Activated T-cell treated with anti-CD3 and anti-CD28 coated beads, Interleukin-2, amount 50 U/mL, for 24 hours (primary cell): ENCODE data around the gene ARAF.
"Not testable (repeated sequence)": the region's sequence is repeated elsewhere in the genome, so short reads cannot be mapped to it uniquely, and the experiment has no call there.

Experiments
- DNase-seq: peaks from one replicate; pipeline ENCODE4 v3.0.0-alpha.2; 2020
- H3K27ac Mint-ChIP-seq: 2 replicates; pipeline ENCODE4 v1.8.0; 2020; ENCODE audit warnings: mild to moderate bottlenecking, mixed read lengths
- H3K27me3 Mint-ChIP-seq: 2 replicates; pipeline ENCODE4 v1.8.0; 2020; ENCODE audit warnings: mixed read lengths
- H3K36me3 Mint-ChIP-seq: 2 replicates; pipeline ENCODE4 v1.8.0; 2020; ENCODE audit warnings: low read depth, mixed read lengths
- H3K4me1 Mint-ChIP-seq: 2 replicates; pipeline ENCODE4 v1.8.0; 2020; ENCODE audit warnings: low read depth, mixed read lengths
- H3K4me3 Mint-ChIP-seq: 2 replicates; pipeline ENCODE4 v1.8.0; 2020; ENCODE audit warnings: mild to moderate bottlenecking, moderate library complexity, mixed read lengths
- H3K9me3 Mint-ChIP-seq: 2 replicates; pipeline ENCODE4 v1.8.0; 2020; ENCODE audit warnings: mixed read lengths

The ARAF gene

GRCh38 chrX:47587091-47587891 is 26.3 kb downstream of the ARAF start:
- Mint-ChIP-seq H3K27ac (no peak overlapping the region), H3K4me1 (peaks cover 15% of the 10 kb centered on the region), H3K9me3 (no peaks in the 10 kb centered on the region), H3K36me3 (no peaks in the 10 kb centered on the region), H3K4me3 (no peak overlapping the region), H3K27me3 (peaks cover 21% of the 10 kb centered on the region)
- DNase-seq, result no peak

- H3K36me3 Mint-ChIP-seq, result no peaks in the 10 kb centered on the region
- no peak overlapping the region for H3K4me3 Mint-ChIP-seq
- H3K9me3 Mint-ChIP-seq, result no peaks in the 10 kb centered on the region
- peaks cover 21% of the 10 kb centered on the region for H3K27me3 Mint-ChIP-seq
- no peak for DNase-seq
- peaks cover 15% of the 10 kb centered on the region for H3K4me1 Mint-ChIP-seq
- H3K27ac Mint-ChIP-seq, result no peak overlapping the region
Measured at GRCh38 chrX:47587906-47588735, 27.1 kb downstream of the ARAF start.

GRCh38 chrX:47590984-47591383 is 30.0 kb downstream of the ARAF start:
- Mint-ChIP-seq H3K27me3 (peaks cover 10% of the 10 kb centered on the region), H3K9me3 (no peaks in the 10 kb centered on the region), H3K4me3 (no peak overlapping the region), H3K4me1 (peaks cover 13% of the 10 kb centered on the region), H3K36me3 (no peaks in the 10 kb centered on the region), H3K27ac (no peak overlapping the region)
- no peak for DNase-seq

GRCh38 chrX:47593522-47593921 is 32.5 kb downstream of the ARAF start:
- Mint-ChIP-seq H3K27ac (no peak overlapping the region), H3K36me3 (no peaks in the 10 kb centered on the region), H3K4me3 (no peak overlapping the region), H3K27me3 (peaks cover 7% of the 10 kb centered on the region), H3K9me3 (peaks cover 10% of the 10 kb centered on the region), H3K4me1 (peaks cover 17% of the 10 kb centered on the region)
- DNase-seq, result no peak

GRCh38 chrX:47595716-47596251 is 34.8 kb downstream of the ARAF start:
- no peak for DNase-seq
- Mint-ChIP-seq H3K4me1 (peaks cover 17% of the 10 kb centered on the region), H3K27ac (peak overlapping the region; percentile 46), H3K27me3 (peaks cover 7% of the 10 kb centered on the region), H3K9me3 (peaks cover 15% of the 10 kb centered on the region), H3K36me3 (no peaks in the 10 kb centered on the region), H3K4me3 (no peak overlapping the region)

GRCh38 chrX:47596256-47596655 is 35.3 kb downstream of the ARAF start:
- no peak for DNase-seq
- peaks cover 7% of the 10 kb centered on the region for H3K27me3 Mint-ChIP-seq
- H3K27ac Mint-ChIP-seq, result peak overlapping the region; percentile 46
- H3K4me3 Mint-ChIP-seq, result no peak overlapping the region
- H3K9me3 Mint-ChIP-seq, result peaks cover 15% of the 10 kb centered on the region
- H3K4me1 Mint-ChIP-seq, result peaks cover 17% of the 10 kb centered on the region
- H3K36me3 Mint-ChIP-seq, result no peaks in the 10 kb centered on the region

GRCh38 chrX:47597222-47597621 is 36.2 kb downstream of the ARAF start:
- Mint-ChIP-seq H3K9me3 (peaks cover 15% of the 10 kb centered on the region), H3K27me3 (peaks cover 7% of the 10 kb centered on the region)

GRCh38 chrX:47603125-47603524 is 42.1 kb downstream of the ARAF start:
- H3K4me1 Mint-ChIP-seq, DNase-seq, H3K36me3 Mint-ChIP-seq: not testable (repeated sequence)

More at GRCh38 chrX:47597222-47597621, 36.2 kb downstream of the ARAF start:
- H3K4me1 Mint-ChIP-seq, result peaks cover 17% of the 10 kb centered on the region
- no peak overlapping the region for H3K4me3 Mint-ChIP-seq
- no peak overlapping the region for H3K27ac Mint-ChIP-seq
- no peak for DNase-seq
- H3K36me3 Mint-ChIP-seq, result no peaks in the 10 kb centered on the region

GRCh38 chrX:47605024-47605423 is 44.0 kb downstream of the ARAF start:
- Mint-ChIP-seq H3K27me3 (peaks cover 4% of the 10 kb centered on the region), H3K36me3 (no peaks in the 10 kb centered on the region), H3K4me1 (peaks cover 2% of the 10 kb centered on the region), H3K4me3 (no peak overlapping the region), H3K9me3 (no peaks in the 10 kb centered on the region), H3K27ac (no peak overlapping the region)
- DNase-seq, result no peak

More at GRCh38 chrX:47603125-47603524, 42.1 kb downstream of the ARAF start:
- H3K9me3 Mint-ChIP-seq, H3K4me3 Mint-ChIP-seq, H3K27me3 Mint-ChIP-seq, H3K27ac Mint-ChIP-seq: not testable (repeated sequence)

GRCh38 chrX:47607091-47607490 is 46.1 kb downstream of the ARAF start:
- no peak for DNase-seq
- Mint-ChIP-seq H3K9me3 (no peaks in the 10 kb centered on the region), H3K4me3 (no peak overlapping the region)

GRCh38 chrX:47608130-47608810 is 47.3 kb downstream of the ARAF start:
- Mint-ChIP-seq H3K9me3 (no peaks in the 10 kb centered on the region), H3K27ac (no peak overlapping the region), H3K4me3 (no peak overlapping the region), H3K4me1 (peaks cover 2% of the 10 kb centered on the region), H3K36me3 (no peaks in the 10 kb centered on the region), H3K27me3 (peaks cover 16% of the 10 kb centered on the region)
- no peak for DNase-seq

More at GRCh38 chrX:47607091-47607490, 46.1 kb downstream of the ARAF start:
- peaks cover 9% of the 10 kb centered on the region for H3K27me3 Mint-ChIP-seq
- H3K36me3 Mint-ChIP-seq, result no peaks in the 10 kb centered on the region
- H3K4me1 Mint-ChIP-seq, result peaks cover 2% of the 10 kb centered on the region
- H3K27ac Mint-ChIP-seq, result no peak overlapping the region

- DNase-seq, result no peak
- Mint-ChIP-seq H3K9me3 (no peaks in the 10 kb centered on the region), H3K27ac (no peak overlapping the region), H3K4me1 (peaks cover 2% of the 10 kb centered on the region), H3K36me3 (no peaks in the 10 kb centered on the region), H3K4me3 (no peak overlapping the region), H3K27me3 (peaks cover 19% of the 10 kb centered on the region)
Measured at GRCh38 chrX:47610511-47610910, 49.5 kb downstream of the ARAF start.

- Mint-ChIP-seq H3K27me3 (peaks cover 19% of the 10 kb centered on the region), H3K9me3 (no peaks in the 10 kb centered on the region), H3K27ac (no peak overlapping the region), H3K4me3 (no peak overlapping the region), H3K4me1 (peaks cover 2% of the 10 kb centered on the region), H3K36me3 (no peaks in the 10 kb centered on the region)
- no peak for DNase-seq
Measured at GRCh38 chrX:47611489-47611888, 50.5 kb downstream of the ARAF start.

GRCh38 chrX:47611926-47612325 is 50.9 kb downstream of the ARAF start:
- H3K27me3 Mint-ChIP-seq, result peaks cover 19% of the 10 kb centered on the region
- H3K9me3 Mint-ChIP-seq, result no peaks in the 10 kb centered on the region
- DNase-seq, result no peak
- no peak overlapping the region for H3K4me3 Mint-ChIP-seq
- no peak overlapping the region for H3K27ac Mint-ChIP-seq
- no peaks in the 10 kb centered on the region for H3K36me3 Mint-ChIP-seq
- H3K4me1 Mint-ChIP-seq, result peaks cover 2% of the 10 kb centered on the region
